Pancreas (tissue), 10 donors: Measurements from ENCODE around the gene CALD1. TPM values are rescaled to one million over a fixed set of nuclear protein-coding genes. Genes with fewer than 3 reads are reported as not detected.
A peak's percentile ranks its signal among the peaks of the same experiment; 100 is the strongest.

Experiments used
- ATAC-seq, 4 donors: fragments of 200-7000 bp; cut with Tn5 transposase; one replicate each; pipeline versions ENCODE4 v1.8.0 to v1.9.1; 2020; ENCODE audit warnings: mild to moderate bottlenecking in 4 of 4, moderate library complexity in 4 of 4
- DNase-seq, 6 donors: peaks; one replicate each; pipeline ENCODE4 v3.0.0-alpha.2; 2020
- FAIRE-seq: peaks from 2 replicates; lab custom pipeline; 2012; peaks lifted over from hg19 to GRCh38; lab: Jason Lieb, UNC
- H3K27ac ChIP-seq, 4 donors: fragments of 200-600 bp; sonication (generic); 1 replicate in 3 of 4; 2 replicates in 1 of 4; pipeline versions ENCODE4 v1.5.0 to v1.8.0; 2020
- H3K27me3 ChIP-seq, 4 donors: fragments of 200-600 bp; one replicate each; pipeline ENCODE4 v1.8.0; 2021
- H3K36me3 ChIP-seq, 3 donors: fragments of 200-600 bp; sonication (generic) in 1 of 3; one replicate each; pipeline versions ENCODE4 v1.5.0 to v1.8.0; 2020 to 2021
- H3K4me1 ChIP-seq, 3 donors: fragments of 200-600 bp; one replicate each; pipeline ENCODE4 v1.8.0; 2021
- H3K4me3 ChIP-seq, 4 donors: fragments of 200-600 bp; sonication (generic) in 2 of 4; one replicate each; pipeline versions ENCODE4 v1.5.0 to v1.8.0; 2020 to 2021
- H3K9me3 ChIP-seq, 4 donors: fragments of 200-600 bp; one replicate each; pipeline ENCODE4 v1.8.0; 2021
- CTCF ChIP-seq, 4 donors: fragments of 200-600 bp; sonication (generic) in 3 of 4; IDR thresholded peaks; one replicate each; pipeline versions ENCODE4 v1.5.0 to v1.8.0; 2021; ENCODE audit warnings: antibody characterized with exemption in 4 of 4
- WGBS, 2 donors: extraction: QIAGEN DNeasy Blood & Tissue Kit; methylation state at CpG; one replicate each; pipeline ENCODE4 v1.1.7; 2013; 5-methylcytosine and 5-hydroxymethylcytosine counted together
- intact Hi-C, 3 donors: fragments of 100-400 bp; cut with DNase I; formaldehyde crosslinking; loops; one replicate each; pipeline versions ENCODE4 v1.11.1 to v1.14.2; 2022
- polyA plus RNA-seq, 2 donors: library from polyadenylated mRNA; stranded (reverse); fragments of 200-250 nt; gene quantifications; one replicate each; pipeline ENCODE4 v1.2.3, GENCODE V29; 2013
- total RNA-seq, 6 donors: library from RNA; stranded (reverse); fragmentation: NEBNext Ultra II Directional in 4 of 6; extraction: Animal tissue kit (Norgen Biotek cat#: 25700) in 4 of 6; gene quantifications; one replicate each; pipeline versions ENCODE4 v1.2.1 to v1.2.4, GENCODE V29; 2021 to 2023
- donor health status: healthy with polysubstance abuse.
- donor health status: DM: no; HTN: no; CAD: no; lungs with moderate emphysema.
- donor health status: DM: no; HTN: no; CAD: no.
- donor health status: control.
- donor health status: control.
- donor health status: Bipolar disorder and iron deficiency.
- donor health status: DM: yes; HTN: yes; CAD: no.
- donor health status: DM: no; HTN: no; CAD: no.
- donor health status: DM: no; HTN: no; CAD: no.
- donor health status: DM: yes; HTN: yes; CAD: no.

Gene CALD1
- total and polyA plus RNA-seq, 8 donors, result 17.0 to 85.8 (median 33.2) TPM

GRCh38 chr7:134829380-134829986 lies 50.0 kb downstream of the CALD1 start:
- DNase-seq (no peak), FAIRE-seq (no peak), ATAC-seq (no peak)
- no peak for TF ChIP-seq CTCF (IDR thresholded peaks at IDR 0.05)
- Histone ChIP-seq H3K27me3 (no peaks in the 10 kb centered on the region), H3K4me3 (no peak overlapping the region), H3K36me3 (no peaks in the 10 kb centered on the region), H3K27ac (no peak overlapping the region), H3K9me3 (no peaks in the 10 kb centered on the region), H3K4me1 (no peaks in the 10 kb centered on the region)
- 75 to 90% methylated on average over 3 of the region's 3 CpGs for WGBS, 2 donors
- intact Hi-C loops, result no loop called here

GRCh38 chr7:134831862-134832261 lies 52.4 kb downstream of the CALD1 start:
- H3K4me3 ChIP-seq, result peak overlapping the region in 1 of 4 donors; percentile 25
- H3K9me3 ChIP-seq, result no peaks in the 10 kb centered on the region
- ATAC-seq (peak in 3 of 4 donors; percentile 54 to 68 (median 67)), DNase-seq (peak in 1 of 6 donors; percentile 60), FAIRE-seq (no peak)
- H3K4me1 ChIP-seq, result no peaks in the 10 kb centered on the region
- 74 to 76% methylated on average over 15 of the region's 15 CpGs for WGBS, 2 donors
- no peak overlapping the region for H3K27ac ChIP-seq
- H3K27me3 ChIP-seq, result no peaks in the 10 kb centered on the region
- TF ChIP-seq CTCF (IDR thresholded peaks at IDR 0.05), result no peak
- H3K36me3 ChIP-seq, result no peaks in the 10 kb centered on the region
- intact Hi-C loops, result no loop called here

GRCh38 chr7:134832367-134832766 lies 52.9 kb downstream of the CALD1 start:
- no peak overlapping the region for H3K27ac ChIP-seq
- no peaks in the 10 kb centered on the region for H3K4me1 ChIP-seq
- H3K27me3 ChIP-seq, result no peaks in the 10 kb centered on the region
- DNase-seq (no peak), ATAC-seq (no peak), FAIRE-seq (no peak)
- no peak overlapping the region for H3K4me3 ChIP-seq
- H3K36me3 ChIP-seq, result no peaks in the 10 kb centered on the region
- intact Hi-C loops, result no loop called here
- 78 to 86% methylated on average over 3 of the region's 3 CpGs for WGBS, 2 donors
- no peaks in the 10 kb centered on the region for H3K9me3 ChIP-seq
- TF ChIP-seq CTCF (IDR thresholded peaks at IDR 0.05), result no peak

GRCh38 chr7:134834689-134835462 lies 55.4 kb downstream of the CALD1 start:
- no peak for TF ChIP-seq CTCF (IDR thresholded peaks at IDR 0.05)
- Histone ChIP-seq H3K9me3 (no peaks in the 10 kb centered on the region), H3K4me3 (no peak overlapping the region), H3K36me3 (no peaks in the 10 kb centered on the region), H3K27ac (no peak overlapping the region), H3K4me1 (no peaks in the 10 kb centered on the region), H3K27me3 (no peaks in the 10 kb centered on the region)
- DNase-seq (no peak), ATAC-seq (no peak), FAIRE-seq (no peak)
- 54 to 63% methylated on average over 3 of the region's 3 CpGs for WGBS, 2 donors
- intact Hi-C loops, result no loop called here

GRCh38 chr7:134835463-134835823 lies 56.0 kb downstream of the CALD1 start:
- ATAC-seq, result no peak
- intact Hi-C loops, result no loop called here
- Histone ChIP-seq H3K27ac (no peak overlapping the region), H3K4me3 (no peak overlapping the region), H3K9me3 (no peaks in the 10 kb centered on the region), H3K4me1 (no peaks in the 10 kb centered on the region), H3K27me3 (no peaks in the 10 kb centered on the region), H3K36me3 (no peaks in the 10 kb centered on the region)
- WGBS, 2 donors, result 63 to 66% methylated on average over 4 of the region's 4 CpGs
- TF ChIP-seq CTCF (IDR thresholded peaks at IDR 0.05), result no peak
- FAIRE-seq, result no peak
- DNase-seq, result no peak
